ENCODE measurements around the gene LONRF2. TPM values are rescaled to one million over a fixed set of nuclear protein-coding genes. Genes with fewer than 3 reads are reported as not detected.

The LONRF2 gene
- total RNA-seq, 1 experiment from 2014 or later, result 1.6 TPM

DNA sequence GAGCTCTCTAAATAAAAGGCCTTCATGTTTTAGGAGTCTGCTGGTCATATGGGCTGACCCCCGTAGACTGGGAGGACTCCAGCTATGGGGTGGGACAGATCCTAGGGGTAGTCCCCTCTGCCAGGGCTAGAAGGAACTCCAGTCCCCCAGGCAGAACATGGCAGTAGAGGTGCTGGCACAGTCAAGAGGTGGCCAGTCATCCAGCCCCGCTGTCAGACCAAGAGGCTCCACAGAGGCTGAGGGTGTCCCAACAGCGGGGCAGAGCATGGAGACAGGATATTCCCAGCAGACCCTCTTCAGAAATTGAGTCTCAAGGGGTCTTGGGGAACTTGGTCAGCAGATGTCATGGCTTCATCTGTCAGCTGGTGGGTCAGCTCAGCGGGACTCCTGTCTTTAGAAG, 76.6 kb downstream of the LONRF2 start (continued):
- TF ChIP-seq YY1 (IDR thresholded peaks at IDR 0.05; ENCODE audit: extremely low read depth, insufficient replicate concordance, low read depth, low read length), result no peak
- TF ChIP-seq SRF (IDR thresholded peaks at IDR 0.05; ENCODE audit: low read depth), result no peak

- RAD21 ChIA-PET (ENCODE audit: low non-redundant PET in 1 of 2, low total read pairs in 2 of 2, uncharacterized antibody in 2 of 2, unreplicated experiment in 2 of 2), result interaction anchor here in 1 of 2 experiments (0.7 to 1.3 kb wide), 2 partner anchors 136 to 686 kb away, joined by 3 read pairs; no protein-coding TSS in a partner anchor
- Histone ChIP-seq H3K4me3 (replicated peaks in 1 of 2; ENCODE audit: low read depth in 1 of 2, low read length in 2 of 2) (no peak overlapping the region), H3K27me3 (ENCODE audit: insufficient read depth, low read length) (peaks cover 4% of the 10 kb centered on the region; the same call in 1 of the 2 replicates), H3K4me2 (ENCODE audit: low read length) (no peak overlapping the region), H3K79me2 (ENCODE audit: insufficient read depth, low read length) (no peaks in the 10 kb centered on the region), H2AFZ (ENCODE audit: low read depth, low read length, poor library complexity, severe bottlenecking) (no peak overlapping the region), H4K20me1 (ENCODE audit: insufficient read depth) (no peaks in the 10 kb centered on the region), H3K9ac (ENCODE audit: low read length) (no peak overlapping the region), H3K4me1 (ENCODE audit: control insufficient read depth in 1 of 2, insufficient read depth in 2 of 2, low read length in 2 of 2) (no peaks in the 10 kb centered on the region), H3K9me2 (ENCODE audit: insufficient read depth) (no peaks in the 10 kb centered on the region), H3K27ac (ENCODE audit: low read depth, low read length) (no peak overlapping the region), H3K9me3 (ENCODE audit: control insufficient read depth in 1 of 2, insufficient read depth in 1 of 2, low read depth in 1 of 2, low read length in 2 of 2) (no peaks in the 10 kb centered on the region), H3K36me3 (ENCODE audit: control insufficient read depth in 1 of 2, insufficient read depth in 2 of 2, low read length in 2 of 2) (no peaks in the 10 kb centered on the region)
- POLR2A ChIA-PET, result no interaction called here
- CTCF ChIA-PET, result interaction anchor here (1.6 to 2.1 kb wide), 2 partner anchors 17 to 136 kb away, joined by 5 to 6 read pairs; no protein-coding TSS in a partner anchor
- no TSS peak for BruUV-seq (replicated peaks)
- intact Hi-C loops (cut with micrococcal nuclease), result loop anchor here (5.0 kb wide), 1 partner anchor 68 kb away; no protein-coding TSS in a partner anchor
- DNase-seq (ENCODE audit: low read depth, low spot score) (no peak), ATAC-seq (no peak)
- TF ChIP-seq MAX (IDR thresholded peaks at IDR 0.05), result no peak
- TF ChIP-seq, protein P1, sequence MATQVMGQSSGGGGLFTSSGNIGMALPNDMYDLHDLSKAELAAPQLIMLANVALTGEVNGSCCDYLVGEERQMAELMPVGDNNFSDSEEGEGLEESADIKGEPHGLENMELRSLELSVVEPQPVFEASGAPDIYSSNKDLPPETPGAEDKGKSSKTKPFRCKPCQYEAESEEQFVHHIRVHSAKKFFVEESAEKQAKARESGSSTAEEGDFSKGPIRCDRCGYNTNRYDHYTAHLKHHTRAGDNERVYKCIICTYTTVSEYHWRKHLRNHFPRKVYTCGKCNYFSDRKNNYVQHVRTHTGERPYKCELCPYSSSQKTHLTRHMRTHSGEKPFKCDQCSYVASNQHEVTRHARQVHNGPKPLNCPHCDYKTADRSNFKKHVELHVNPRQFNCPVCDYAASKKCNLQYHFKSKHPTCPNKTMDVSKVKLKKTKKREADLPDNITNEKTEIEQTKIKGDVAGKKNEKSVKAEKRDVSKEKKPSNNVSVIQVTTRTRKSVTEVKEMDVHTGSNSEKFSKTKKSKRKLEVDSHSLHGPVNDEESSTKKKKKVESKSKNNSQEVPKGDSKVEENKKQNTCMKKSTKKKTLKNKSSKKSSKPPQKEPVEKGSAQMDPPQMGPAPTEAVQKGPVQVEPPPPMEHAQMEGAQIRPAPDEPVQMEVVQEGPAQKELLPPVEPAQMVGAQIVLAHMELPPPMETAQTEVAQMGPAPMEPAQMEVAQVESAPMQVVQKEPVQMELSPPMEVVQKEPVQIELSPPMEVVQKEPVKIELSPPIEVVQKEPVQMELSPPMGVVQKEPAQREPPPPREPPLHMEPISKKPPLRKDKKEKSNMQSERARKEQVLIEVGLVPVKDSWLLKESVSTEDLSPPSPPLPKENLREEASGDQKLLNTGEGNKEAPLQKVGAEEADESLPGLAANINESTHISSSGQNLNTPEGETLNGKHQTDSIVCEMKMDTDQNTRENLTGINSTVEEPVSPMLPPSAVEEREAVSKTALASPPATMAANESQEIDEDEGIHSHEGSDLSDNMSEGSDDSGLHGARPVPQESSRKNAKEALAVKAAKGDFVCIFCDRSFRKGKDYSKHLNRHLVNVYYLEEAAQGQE (IDR thresholded peaks at IDR 0.05; ENCODE audit: low read depth), result no peak
- TF ChIP-seq, protein P2, sequence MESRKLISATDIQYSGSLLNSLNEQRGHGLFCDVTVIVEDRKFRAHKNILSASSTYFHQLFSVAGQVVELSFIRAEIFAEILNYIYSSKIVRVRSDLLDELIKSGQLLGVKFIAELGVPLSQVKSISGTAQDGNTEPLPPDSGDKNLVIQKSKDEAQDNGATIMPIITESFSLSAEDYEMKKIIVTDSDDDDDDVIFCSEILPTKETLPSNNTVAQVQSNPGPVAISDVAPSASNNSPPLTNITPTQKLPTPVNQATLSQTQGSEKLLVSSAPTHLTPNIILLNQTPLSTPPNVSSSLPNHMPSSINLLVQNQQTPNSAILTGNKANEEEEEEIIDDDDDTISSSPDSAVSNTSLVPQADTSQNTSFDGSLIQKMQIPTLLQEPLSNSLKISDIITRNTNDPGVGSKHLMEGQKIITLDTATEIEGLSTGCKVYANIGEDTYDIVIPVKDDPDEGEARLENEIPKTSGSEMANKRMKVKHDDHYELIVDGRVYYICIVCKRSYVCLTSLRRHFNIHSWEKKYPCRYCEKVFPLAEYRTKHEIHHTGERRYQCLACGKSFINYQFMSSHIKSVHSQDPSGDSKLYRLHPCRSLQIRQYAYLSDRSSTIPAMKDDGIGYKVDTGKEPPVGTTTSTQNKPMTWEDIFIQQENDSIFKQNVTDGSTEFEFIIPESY (IDR thresholded peaks at IDR 0.05; ENCODE audit: extremely low read depth, insufficient replicate concordance, low read length), result no peak
Measured at GRCh38 chr2:100244881-100245605, 77.3 kb downstream of the LONRF2 start.

All from HCT116 (cell line).